ENCODE data around the gene TBC1D12.

Gene TBC1D12

GRCh38 chr10:94409021-94409657, 6.8 kb downstream of the TBC1D12 start:
- Histone ChIP-seq H3K36me3 (ENCODE audit: control insufficient read depth, insufficient read depth, low read length, severe bottlenecking) (no peaks in the 10 kb centered on the region), H3K9ac (ENCODE audit: low read length) (no peak overlapping the region), H3K4me1 (ENCODE audit: control insufficient read depth, insufficient read depth, low read length) (peaks cover 20% of the 10 kb centered on the region), H3K27me3 (replicated peaks; ENCODE audit: control insufficient read depth, insufficient read depth, low read length) (no peaks in the 10 kb centered on the region), H3K4me3 (ENCODE audit: low read length) (no peak overlapping the region), H3K9me3 (ENCODE audit: control insufficient read depth, low read length) (no peaks in the 10 kb centered on the region)
- no peak for DNase-seq (ENCODE audit: low read depth)

GRCh38 chr10:94411304-94411703, 9.0 kb downstream of the TBC1D12 start:
- H3K4me3 ChIP-seq (ENCODE audit: low read length), result no peak overlapping the region
- H3K36me3 ChIP-seq (ENCODE audit: control insufficient read depth, insufficient read depth, low read length, severe bottlenecking), result no peaks in the 10 kb centered on the region
- H3K27me3 ChIP-seq (replicated peaks; ENCODE audit: control insufficient read depth, insufficient read depth, low read length), result no peaks in the 10 kb centered on the region
- no peak overlapping the region for H3K9ac ChIP-seq (ENCODE audit: low read length)
- no peak for DNase-seq (ENCODE audit: low read depth)
- peaks cover 9% of the 10 kb centered on the region for H3K4me1 ChIP-seq (ENCODE audit: control insufficient read depth, insufficient read depth, low read length)
- no peaks in the 10 kb centered on the region for H3K9me3 ChIP-seq (ENCODE audit: control insufficient read depth, low read length)

GRCh38 chr10:94412449-94412848, 10.1 kb downstream of the TBC1D12 start:
- H3K36me3 ChIP-seq (ENCODE audit: control insufficient read depth, insufficient read depth, low read length, severe bottlenecking), result no peaks in the 10 kb centered on the region
- no peaks in the 10 kb centered on the region for H3K27me3 ChIP-seq (replicated peaks; ENCODE audit: control insufficient read depth, insufficient read depth, low read length)
- no peaks in the 10 kb centered on the region for H3K9me3 ChIP-seq (ENCODE audit: control insufficient read depth, low read length)
- H3K4me3 ChIP-seq (ENCODE audit: low read length), result no peak overlapping the region
- no peak overlapping the region for H3K9ac ChIP-seq (ENCODE audit: low read length)
- DNase-seq (ENCODE audit: low read depth), result peak; percentile 84
- H3K4me1 ChIP-seq (ENCODE audit: control insufficient read depth, insufficient read depth, low read length), result peaks cover 9% of the 10 kb centered on the region

GRCh38 chr10:94413361-94413760, 11.0 kb downstream of the TBC1D12 start:
- Histone ChIP-seq H3K9me3 (ENCODE audit: control insufficient read depth, low read length) (no peaks in the 10 kb centered on the region), H3K4me3 (ENCODE audit: low read length) (no peak overlapping the region), H3K9ac (ENCODE audit: low read length) (no peak overlapping the region), H3K36me3 (ENCODE audit: control insufficient read depth, insufficient read depth, low read length, severe bottlenecking) (no peaks in the 10 kb centered on the region), H3K27me3 (replicated peaks; ENCODE audit: control insufficient read depth, insufficient read depth, low read length) (no peaks in the 10 kb centered on the region), H3K4me1 (ENCODE audit: control insufficient read depth, insufficient read depth, low read length) (peaks cover 9% of the 10 kb centered on the region)
- no peak for DNase-seq (ENCODE audit: low read depth)

DNA sequence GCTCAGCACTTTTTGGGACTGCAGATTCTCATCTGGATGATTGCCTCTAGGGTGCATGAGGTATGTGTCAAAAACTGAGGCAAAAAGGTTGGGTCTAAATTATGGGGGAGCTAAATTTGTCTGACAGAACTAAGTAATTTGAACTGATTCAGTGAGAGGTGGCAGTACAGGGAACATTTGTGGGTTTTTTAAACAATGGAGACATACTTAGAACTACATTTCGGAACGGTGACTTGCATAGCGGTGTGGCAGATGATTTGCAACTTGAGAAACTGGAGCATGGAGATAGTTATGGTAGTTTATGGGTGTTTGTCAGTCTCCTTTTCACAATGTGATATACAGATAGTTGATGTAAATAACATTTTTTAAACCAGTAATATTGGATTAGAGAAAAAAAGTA, 14.6 kb downstream of the TBC1D12 start:
- Histone ChIP-seq H3K4me3 (ENCODE audit: low read length) (no peak overlapping the region), H3K9me3 (ENCODE audit: control insufficient read depth, low read length) (no peaks in the 10 kb centered on the region), H3K27me3 (replicated peaks; ENCODE audit: control insufficient read depth, insufficient read depth, low read length) (no peaks in the 10 kb centered on the region), H3K9ac (ENCODE audit: low read length) (no peak overlapping the region), H3K36me3 (ENCODE audit: control insufficient read depth, insufficient read depth, low read length, severe bottlenecking) (no peaks in the 10 kb centered on the region), H3K4me1 (ENCODE audit: control insufficient read depth, insufficient read depth, low read length) (peaks cover 5% of the 10 kb centered on the region)
- no peak for DNase-seq (ENCODE audit: low read depth)

DNA sequence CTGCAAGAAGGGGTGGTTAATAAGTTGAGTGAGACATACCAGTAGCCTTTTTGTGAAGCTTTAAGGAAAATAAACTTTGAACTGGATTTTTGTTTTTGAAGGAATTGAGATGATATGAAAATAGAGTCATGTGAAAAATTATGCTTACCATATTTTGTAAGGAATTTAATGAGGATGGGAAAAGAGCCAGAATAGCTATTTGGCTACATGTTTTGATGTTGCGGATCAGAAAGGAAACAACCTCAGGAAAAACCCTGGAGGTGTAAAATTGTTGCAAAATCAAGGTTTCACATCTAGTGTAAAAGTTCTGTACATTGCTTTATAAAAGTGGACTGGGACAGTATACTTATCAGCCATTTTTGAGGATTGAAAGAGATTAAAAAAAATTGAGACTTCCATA, 15.0 kb downstream of the TBC1D12 start:
- H3K4me1 ChIP-seq (ENCODE audit: control insufficient read depth, insufficient read depth, low read length), result peaks cover 5% of the 10 kb centered on the region
- no peak overlapping the region for H3K9ac ChIP-seq (ENCODE audit: low read length)
- H3K36me3 ChIP-seq (ENCODE audit: control insufficient read depth, insufficient read depth, low read length, severe bottlenecking), result no peaks in the 10 kb centered on the region
- H3K27me3 ChIP-seq (replicated peaks; ENCODE audit: control insufficient read depth, insufficient read depth, low read length), result no peaks in the 10 kb centered on the region
- no peak for DNase-seq (ENCODE audit: low read depth)
- H3K4me3 ChIP-seq (ENCODE audit: low read length), result no peak overlapping the region
- H3K9me3 ChIP-seq (ENCODE audit: control insufficient read depth, low read length), result no peaks in the 10 kb centered on the region

GRCh38 chr10:94420516-94420915, 18.2 kb downstream of the TBC1D12 start:
- Histone ChIP-seq H3K4me1 (ENCODE audit: control insufficient read depth, insufficient read depth, low read length) (peaks cover 8% of the 10 kb centered on the region), H3K27me3 (replicated peaks; ENCODE audit: control insufficient read depth, insufficient read depth, low read length) (no peaks in the 10 kb centered on the region), H3K36me3 (ENCODE audit: control insufficient read depth, insufficient read depth, low read length, severe bottlenecking) (no peaks in the 10 kb centered on the region), H3K9ac (ENCODE audit: low read length) (no peak overlapping the region), H3K9me3 (ENCODE audit: control insufficient read depth, low read length) (peaks cover 5% of the 10 kb centered on the region), H3K4me3 (ENCODE audit: low read length) (no peak overlapping the region)
- DNase-seq (ENCODE audit: low read depth), result no peak

- H3K9me3 ChIP-seq (ENCODE audit: control insufficient read depth, low read length), result peaks cover 11% of the 10 kb centered on the region
- no peak overlapping the region for H3K9ac ChIP-seq (ENCODE audit: low read length)
- no peaks in the 10 kb centered on the region for H3K36me3 ChIP-seq (ENCODE audit: control insufficient read depth, insufficient read depth, low read length, severe bottlenecking)
- no peak for DNase-seq (ENCODE audit: low read depth)
- H3K27me3 ChIP-seq (replicated peaks; ENCODE audit: control insufficient read depth, insufficient read depth, low read length), result no peaks in the 10 kb centered on the region
- H3K4me1 ChIP-seq (ENCODE audit: control insufficient read depth, insufficient read depth, low read length), result peaks cover 8% of the 10 kb centered on the region
- no peak overlapping the region for H3K4me3 ChIP-seq (ENCODE audit: low read length)
Measured at GRCh38 chr10:94420998-94421528, 18.7 kb downstream of the TBC1D12 start.

DNA sequence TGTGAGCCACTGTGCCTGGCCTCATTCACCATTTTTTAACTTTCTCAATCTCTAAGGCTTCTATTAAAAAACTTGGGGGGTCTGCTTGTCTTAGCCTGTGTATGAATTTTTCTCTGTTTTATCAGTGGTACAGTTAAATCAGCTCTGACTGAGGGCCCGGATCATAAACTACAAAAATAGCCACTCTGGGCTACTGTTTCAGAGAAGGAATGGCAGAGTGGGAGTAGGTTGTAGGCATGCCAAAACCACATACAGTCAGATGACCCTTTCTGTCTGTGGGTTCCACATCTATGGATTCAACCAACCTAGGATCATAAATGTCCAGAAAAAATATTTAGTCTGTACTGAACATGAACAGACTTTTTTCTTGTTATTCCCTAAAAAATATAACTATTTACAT, 21.3 kb downstream of the TBC1D12 start:
- no peak overlapping the region for H3K9ac ChIP-seq (ENCODE audit: low read length)
- no peak overlapping the region for H3K4me3 ChIP-seq (ENCODE audit: low read length)
- no peaks in the 10 kb centered on the region for H3K27me3 ChIP-seq (replicated peaks; ENCODE audit: control insufficient read depth, insufficient read depth, low read length)
- DNase-seq (ENCODE audit: low read depth), result peak; percentile 50
- peaks cover 14% of the 10 kb centered on the region for H3K9me3 ChIP-seq (ENCODE audit: control insufficient read depth, low read length)
- peaks cover 11% of the 10 kb centered on the region for H3K4me1 ChIP-seq (ENCODE audit: control insufficient read depth, insufficient read depth, low read length)
- no peaks in the 10 kb centered on the region for H3K36me3 ChIP-seq (ENCODE audit: control insufficient read depth, insufficient read depth, low read length, severe bottlenecking)

- H3K4me1 ChIP-seq (ENCODE audit: control insufficient read depth, insufficient read depth, low read length), result peaks cover 21% of the 10 kb centered on the region
- H3K27me3 ChIP-seq (replicated peaks; ENCODE audit: control insufficient read depth, insufficient read depth, low read length), result no peaks in the 10 kb centered on the region
- no peak for DNase-seq (ENCODE audit: low read depth)
- no peak overlapping the region for H3K4me3 ChIP-seq (ENCODE audit: low read length)
- no peaks in the 10 kb centered on the region for H3K36me3 ChIP-seq (ENCODE audit: control insufficient read depth, insufficient read depth, low read length, severe bottlenecking)
- no peak overlapping the region for H3K9ac ChIP-seq (ENCODE audit: low read length)
- H3K9me3 ChIP-seq (ENCODE audit: control insufficient read depth, low read length), result peaks cover 14% of the 10 kb centered on the region
Measured at GRCh38 chr10:94424714-94425337, 22.5 kb downstream of the TBC1D12 start.

GRCh38 chr10:94425942-94426341, 23.6 kb downstream of the TBC1D12 start:
- no peaks in the 10 kb centered on the region for H3K27me3 ChIP-seq (replicated peaks; ENCODE audit: control insufficient read depth, insufficient read depth, low read length)
- peaks cover 29% of the 10 kb centered on the region for H3K4me1 ChIP-seq (ENCODE audit: control insufficient read depth, insufficient read depth, low read length)
- no peaks in the 10 kb centered on the region for H3K36me3 ChIP-seq (ENCODE audit: control insufficient read depth, insufficient read depth, low read length, severe bottlenecking)
- H3K4me3 ChIP-seq (ENCODE audit: low read length), result no peak overlapping the region
- H3K9me3 ChIP-seq (ENCODE audit: control insufficient read depth, low read length), result peaks cover 14% of the 10 kb centered on the region
- no peak overlapping the region for H3K9ac ChIP-seq (ENCODE audit: low read length)
- DNase-seq (ENCODE audit: low read depth), result no peak
